GM12878 (cell line): ENCODE data around the gene CCDC184.

ENCODE experiments used
- SREBF2 ChIP-seq: IDR thresholded peaks from 2 replicates; pipeline ENCODE4 v1.6.1; 2012; ENCODE audit warnings: mild to moderate bottlenecking, low read length
- TF ChIP-seq, protein P1 (sequence below): fragments of 450-650 bp; IDR thresholded peaks from 2 replicates; pipeline ENCODE4 v1.6.1; 2016; ENCODE audit warnings: mild to moderate bottlenecking

DNA sequence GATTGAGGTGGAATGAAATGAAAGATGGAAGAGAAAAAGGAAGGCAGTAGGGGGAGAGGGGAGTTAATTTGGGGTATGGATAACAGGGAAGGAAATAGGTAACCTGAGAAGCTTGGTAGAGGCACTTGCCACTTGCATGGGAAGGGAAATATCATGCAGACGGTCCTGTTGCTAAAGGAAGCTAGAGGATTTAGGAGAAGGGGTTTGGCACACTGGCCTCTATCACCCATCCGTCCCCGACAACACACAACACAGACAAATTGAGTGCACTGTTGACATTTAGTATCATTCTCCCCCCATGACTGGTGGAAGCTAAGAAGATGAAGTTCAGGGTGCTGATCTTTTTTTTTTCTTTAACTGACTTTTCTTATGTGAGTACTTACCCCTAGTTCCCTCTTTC is 17.6 kb downstream of the CCDC184 start:
- TF ChIP-seq SREBF2 = no peak
- TF ChIP-seq, protein P1, sequence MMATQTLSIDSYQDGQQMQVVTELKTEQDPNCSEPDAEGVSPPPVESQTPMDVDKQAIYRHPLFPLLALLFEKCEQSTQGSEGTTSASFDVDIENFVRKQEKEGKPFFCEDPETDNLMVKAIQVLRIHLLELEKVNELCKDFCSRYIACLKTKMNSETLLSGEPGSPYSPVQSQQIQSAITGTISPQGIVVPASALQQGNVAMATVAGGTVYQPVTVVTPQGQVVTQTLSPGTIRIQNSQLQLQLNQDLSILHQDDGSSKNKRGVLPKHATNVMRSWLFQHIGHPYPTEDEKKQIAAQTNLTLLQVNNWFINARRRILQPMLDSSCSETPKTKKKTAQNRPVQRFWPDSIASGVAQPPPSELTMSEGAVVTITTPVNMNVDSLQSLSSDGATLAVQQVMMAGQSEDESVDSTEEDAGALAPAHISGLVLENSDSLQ = no peak
